Activated T-helper 1 cell treated with anti-CD3 and anti-CD28 coated beads, Interleukin-12 subunit alpha, Interleukin-12 subunit beta, Interleukin-2, Interleukin-4 antibody, amounts not matched to agents 30 ng/mL and 10 ng/mL and 1 ng/mL, durations not matched to agents 14 hours and 24 hours and 36 hours (primary cell): ENCODE measurements around the gene HAUS8. TPM values are rescaled to one million over a fixed set of nuclear protein-coding genes. Genes with fewer than 3 reads are reported as not detected.

Experiments
- DNase-seq: peaks from one replicate; pipeline ENCODE4 v3.0.0; 2021; ENCODE audit warnings: low spot score
- H3K27ac Mint-ChIP-seq: one replicate; pipeline ENCODE4 v1.8.0; 2021; ENCODE audit warnings: mild to moderate bottlenecking, mixed read lengths
- H3K27me3 Mint-ChIP-seq: one replicate; pipeline ENCODE4 v1.8.0; 2022; ENCODE audit warnings: mild to moderate bottlenecking, moderate library complexity, mixed read lengths; ENCODE audit not compliant: insufficient read depth
- H3K36me3 Mint-ChIP-seq: one replicate; pipeline ENCODE4 v1.8.0; 2021; ENCODE audit warnings: low read depth, mixed read lengths
- H3K4me1 Mint-ChIP-seq: one replicate; pipeline ENCODE4 v1.8.0; 2021; ENCODE audit warnings: low read depth, mixed read lengths
- H3K4me3 Mint-ChIP-seq: one replicate; pipeline ENCODE4 v1.8.0; 2021; ENCODE audit warnings: mild to moderate bottlenecking, moderate library complexity, mixed read lengths
- H3K9me3 Mint-ChIP-seq: one replicate; pipeline ENCODE4 v1.8.0; 2021; ENCODE audit warnings: mixed read lengths
- intact Hi-C: fragments of 100-400 bp; cut with micrococcal nuclease; formaldehyde crosslinking; loops from one replicate; pipeline ENCODE4 v1.15.1; 2024
- total RNA-seq: library from RNA; stranded (reverse); gene quantifications from 2 replicates; pipeline ENCODE4 v1.2.3, GENCODE V29; 2022

Gene HAUS8
- total RNA-seq: 32.8 and 34.9 TPM in 2 replicates

DNA sequence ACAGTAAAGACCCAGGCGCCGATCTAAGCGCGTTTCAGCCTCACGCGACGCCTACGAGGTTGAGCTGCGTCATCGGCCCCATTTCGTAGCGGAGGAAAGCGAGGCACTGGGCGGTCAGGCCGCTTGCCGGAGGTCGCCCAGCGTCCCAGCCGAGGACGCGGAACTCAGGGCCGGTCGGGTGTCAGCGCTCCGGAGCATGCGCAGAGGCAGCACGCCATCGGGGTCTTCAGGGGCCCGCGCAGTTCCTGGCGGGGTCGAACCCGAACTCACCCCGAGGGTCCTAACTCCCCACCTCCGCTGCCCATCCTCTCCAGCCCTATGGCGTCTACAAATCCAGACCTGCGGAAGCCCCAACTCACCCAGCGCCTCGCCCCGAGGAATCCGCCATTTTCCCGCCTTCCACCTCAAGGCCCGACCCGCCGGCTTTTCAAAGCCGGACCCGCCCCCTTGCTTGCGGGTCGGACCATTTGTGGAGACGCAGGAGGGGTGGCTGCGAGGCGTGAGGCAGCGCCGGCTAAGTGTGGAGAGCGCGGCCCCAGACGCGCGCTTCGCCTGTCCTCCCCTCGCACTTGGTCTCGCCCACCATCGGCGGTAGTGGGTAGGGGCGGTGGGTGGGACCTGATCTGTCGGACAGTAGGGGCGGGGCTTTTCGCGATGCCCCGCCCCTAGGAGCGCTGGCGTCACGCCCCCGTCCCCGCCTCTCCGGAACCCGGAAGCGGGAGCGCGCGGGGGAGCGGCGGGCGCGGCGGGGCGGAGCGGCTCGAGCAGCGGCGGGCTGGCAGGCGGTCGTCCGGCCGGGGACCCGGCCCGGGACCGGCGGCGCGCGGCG, at the start of gene HAUS8, which contains the start of gene MYO9B:
Gene HAUS8 (minus strand): TSS at position 418 of the 829 bp plus-strand sequence. CDS start 30 bp downstream, at position 388.
Gene MYO9B (plus strand): TSS at position 743 of the 829 bp plus-strand sequence. CDS start 25,941 bp downstream, outside the sequence.
- Mint-ChIP-seq H3K4me3 (peak within 1 kb of the TSS; percentile 99), H3K27me3 (no peaks in the 10 kb centered on the region), H3K27ac (peak within 1 kb of the TSS; percentile 97), H3K4me1 (peaks cover 66% of the 10 kb centered on the region), H3K9me3 (no peaks in the 10 kb centered on the region), H3K36me3 (peaks cover 20% of the 10 kb centered on the region)
- peak; percentile 99 for DNase-seq
- intact Hi-C loops: loop anchor here (1.0 to 5.0 kb wide), 11 partner anchors 8 to 1077 kb away; partner anchors contain the start of genes BABAM1, MED26, OCEL1 and PIK3R2

DNA sequence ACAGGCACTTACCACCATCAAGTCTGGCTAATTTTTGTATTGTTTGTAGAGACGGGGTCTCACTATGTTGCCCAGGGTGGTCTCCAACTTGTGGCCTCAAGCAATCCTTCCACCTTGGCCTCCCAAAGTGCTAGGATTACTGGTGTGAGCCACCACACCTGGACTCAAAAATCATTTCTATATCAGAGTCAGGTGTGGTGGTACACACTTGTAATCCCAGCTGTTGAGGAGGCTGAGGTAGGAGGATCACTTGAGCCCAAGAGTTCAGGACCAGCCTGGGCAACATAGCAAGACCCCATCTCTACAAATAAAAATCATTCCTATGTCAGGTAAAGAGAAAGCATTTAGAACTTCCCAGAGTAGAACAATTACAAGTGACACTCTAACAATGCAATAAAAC, 48.8 kb upstream of the HAUS8 start:
- Mint-ChIP-seq H3K4me3 (no peak overlapping the region), H3K27ac (peak overlapping the region; percentile 97), H3K9me3 (no peaks in the 10 kb centered on the region), H3K36me3 (peaks cover 16% of the 10 kb centered on the region), H3K27me3 (no peaks in the 10 kb centered on the region), H3K4me1 (peaks cover 56% of the 10 kb centered on the region)
- intact Hi-C loops: loop anchor here (2.0 kb wide), 1 partner anchor 13 kb away; no protein-coding TSS in a partner anchor
- no peak for DNase-seq

- DNase-seq: no peak
- Mint-ChIP-seq H3K27ac (no peak overlapping the region), H3K4me1 (peaks cover 56% of the 10 kb centered on the region), H3K36me3 (peaks cover 15% of the 10 kb centered on the region), H3K27me3 (no peaks in the 10 kb centered on the region), H3K4me3 (no peak overlapping the region), H3K9me3 (no peaks in the 10 kb centered on the region)
- intact Hi-C loops: no loop called here
Measured at GRCh38 chr19:17123041-17123440, 47.8 kb upstream of the HAUS8 start.

DNA sequence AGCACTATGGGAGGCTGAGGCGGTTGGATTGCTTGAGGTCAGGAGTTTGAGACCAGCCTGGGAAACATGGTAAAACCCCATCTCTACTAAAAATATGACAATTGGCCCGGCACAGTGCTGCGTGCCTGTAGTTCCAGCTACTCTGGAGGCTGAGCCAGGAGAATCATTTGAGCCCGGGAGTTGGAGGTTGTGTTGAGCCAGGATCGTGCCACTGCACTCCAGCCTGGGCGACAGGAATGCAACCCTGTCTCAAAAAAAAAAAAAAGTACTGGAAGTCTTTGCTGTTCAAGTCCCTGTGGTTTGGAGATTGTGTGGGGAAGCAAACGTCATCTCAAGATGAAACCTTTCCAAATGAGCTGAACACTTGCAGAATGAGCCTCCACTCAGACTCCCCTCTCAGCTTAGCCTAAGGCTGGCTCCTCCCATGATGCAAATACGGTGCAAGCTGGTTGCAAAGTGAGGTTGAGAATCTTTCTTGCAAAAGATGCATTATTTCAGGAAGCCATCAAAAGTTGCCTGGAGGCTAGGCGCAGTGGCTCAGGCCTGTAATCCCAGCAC, 46.6 kb upstream of the HAUS8 start:
- Mint-ChIP-seq H3K36me3 (peaks cover 9% of the 10 kb centered on the region), H3K4me3 (no peak overlapping the region), H3K27me3 (no peaks in the 10 kb centered on the region), H3K27ac (peak overlapping the region; percentile 48), H3K9me3 (no peaks in the 10 kb centered on the region), H3K4me1 (peaks cover 56% of the 10 kb centered on the region)
- DNase-seq: peak; percentile 4
- intact Hi-C loops: no loop called here

DNA sequence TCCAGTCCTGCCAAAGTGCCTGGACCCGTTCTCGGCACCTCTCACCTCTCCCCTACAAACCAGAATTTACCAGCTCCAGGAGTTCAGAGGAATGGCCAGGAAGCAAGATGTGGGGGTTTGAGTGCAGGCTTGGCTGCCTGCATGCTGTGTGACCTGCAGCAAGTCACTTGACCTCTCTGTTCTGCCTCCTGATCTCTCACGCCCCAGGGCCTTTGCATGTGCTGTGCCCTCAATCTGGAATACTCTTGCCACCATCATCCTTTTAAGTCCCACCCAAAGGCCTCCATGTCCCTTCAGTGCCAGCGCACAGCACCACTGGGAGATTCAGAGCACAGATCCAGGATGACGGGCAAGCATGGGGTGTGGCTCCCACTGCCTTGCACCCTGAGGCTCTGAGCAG, 43.7 kb upstream of the HAUS8 start:
- H3K4me1 Mint-ChIP-seq: peaks cover 30% of the 10 kb centered on the region
- H3K36me3 Mint-ChIP-seq: peaks cover 12% of the 10 kb centered on the region
- H3K9me3 Mint-ChIP-seq: no peaks in the 10 kb centered on the region
- H3K27ac Mint-ChIP-seq: no peak overlapping the region
- no peak for DNase-seq
- H3K4me3 Mint-ChIP-seq: no peak overlapping the region
- intact Hi-C loops: no loop called here
- H3K27me3 Mint-ChIP-seq: no peaks in the 10 kb centered on the region

DNA sequence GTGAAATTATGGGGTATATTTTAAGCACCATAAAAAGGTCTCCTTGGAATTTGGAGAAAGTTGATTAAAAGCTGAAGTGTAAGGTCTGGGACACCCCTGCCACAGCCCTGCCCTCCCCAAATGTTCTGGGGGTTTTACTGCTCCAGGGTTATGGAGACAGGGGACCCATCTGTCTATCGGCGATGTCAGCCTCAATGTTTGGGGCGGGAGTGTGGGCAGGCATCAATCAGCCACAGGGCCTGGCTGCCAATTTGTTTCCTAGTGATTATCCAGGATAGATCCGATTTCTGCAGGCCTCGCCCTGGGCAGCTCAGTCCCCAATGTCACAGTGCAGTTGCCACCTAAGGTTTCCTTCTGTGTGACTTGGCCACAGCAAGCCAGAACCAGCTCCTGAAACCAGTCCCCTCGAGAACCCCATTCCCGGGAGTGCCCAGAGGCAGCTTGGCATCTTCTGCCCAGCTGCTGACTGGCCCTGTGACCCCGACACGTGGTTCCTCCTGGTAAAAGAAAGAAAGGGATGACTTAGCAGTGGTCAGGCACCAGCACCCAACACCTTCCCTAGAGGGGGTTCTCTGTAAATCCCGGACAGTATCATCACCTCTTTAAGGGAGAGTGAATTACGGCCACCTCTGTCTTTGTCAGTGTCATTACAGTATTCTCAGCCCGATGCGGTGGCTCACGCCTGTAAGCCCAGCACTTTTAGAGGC, 41.9 kb upstream of the HAUS8 start:
- no peak for DNase-seq
- H3K4me1 Mint-ChIP-seq: peaks cover 12% of the 10 kb centered on the region
- H3K27me3 Mint-ChIP-seq: no peaks in the 10 kb centered on the region
- no peak overlapping the region for H3K27ac Mint-ChIP-seq
- no peak overlapping the region for H3K4me3 Mint-ChIP-seq
- intact Hi-C loops: no loop called here
- no peaks in the 10 kb centered on the region for H3K9me3 Mint-ChIP-seq
- peaks cover 17% of the 10 kb centered on the region for H3K36me3 Mint-ChIP-seq

DNA sequence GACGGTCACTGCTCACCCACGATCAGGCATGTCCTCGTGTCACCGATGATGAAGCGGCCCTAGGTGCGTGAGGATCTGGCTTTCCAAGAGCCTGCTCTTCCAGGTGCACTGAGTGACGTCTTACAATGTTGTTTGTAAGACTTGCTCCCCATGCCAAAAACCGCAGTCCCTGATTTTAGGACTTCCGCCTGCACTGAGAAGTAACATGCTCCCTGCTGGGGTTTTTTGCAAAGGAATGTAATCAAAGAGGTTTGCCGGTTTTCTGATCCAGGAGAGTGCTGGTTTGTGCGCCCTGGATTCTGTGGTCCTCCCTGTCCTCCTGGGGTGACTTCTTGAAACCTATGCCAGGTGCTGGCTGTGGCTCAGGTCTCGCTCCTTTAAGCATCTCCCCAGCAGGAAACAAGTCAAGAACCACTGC, 39.2 kb upstream of the HAUS8 start:
- Mint-ChIP-seq H3K4me3 (no peak overlapping the region), H3K4me1 (peaks cover 16% of the 10 kb centered on the region), H3K27ac (no peak overlapping the region), H3K27me3 (no peaks in the 10 kb centered on the region), H3K36me3 (peaks cover 23% of the 10 kb centered on the region), H3K9me3 (no peaks in the 10 kb centered on the region)
- DNase-seq: no peak
- intact Hi-C loops: no loop called here

DNA sequence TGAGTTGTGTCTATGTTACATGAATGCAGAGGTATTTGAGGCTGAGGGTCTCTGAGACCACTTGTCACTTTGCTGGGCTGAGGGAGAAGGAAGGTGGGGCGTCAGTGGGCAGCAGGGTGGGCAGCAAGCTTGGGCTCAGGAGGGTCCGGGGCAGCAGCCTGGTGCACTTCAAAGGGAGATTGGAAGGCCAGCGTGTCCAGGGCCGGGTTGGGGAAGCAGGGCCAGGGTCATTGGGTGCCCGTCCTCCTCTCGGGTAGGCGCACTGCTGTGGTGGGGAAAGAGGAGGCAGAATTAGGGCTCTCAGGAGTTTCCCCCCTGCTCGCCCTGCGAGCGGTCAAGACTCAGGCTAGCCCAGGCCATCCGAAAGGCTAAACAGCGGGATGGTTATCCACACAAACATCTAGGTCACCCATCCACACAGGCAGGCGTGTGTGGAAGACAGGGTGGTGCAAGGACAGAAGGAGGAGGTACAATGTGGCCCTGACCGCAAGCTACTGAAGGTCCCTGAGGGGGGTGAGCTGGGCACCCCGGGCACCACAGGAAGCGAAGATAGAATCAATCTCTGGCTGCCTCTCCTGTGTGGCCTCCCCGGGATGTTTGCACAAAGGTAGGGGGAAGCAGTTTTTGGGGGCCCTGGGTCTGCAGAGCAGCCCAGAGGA, 38.0 kb upstream of the HAUS8 start:
- Mint-ChIP-seq H3K4me1 (peaks cover 18% of the 10 kb centered on the region), H3K36me3 (peaks cover 19% of the 10 kb centered on the region), H3K4me3 (no peak overlapping the region), H3K9me3 (no peaks in the 10 kb centered on the region), H3K27me3 (no peaks in the 10 kb centered on the region), H3K27ac (no peak overlapping the region)
- intact Hi-C loops: no loop called here
- no peak for DNase-seq

- no peak overlapping the region for H3K4me3 Mint-ChIP-seq
- H3K36me3 Mint-ChIP-seq: peaks cover 19% of the 10 kb centered on the region
- H3K27ac Mint-ChIP-seq: no peak overlapping the region
- no peaks in the 10 kb centered on the region for H3K27me3 Mint-ChIP-seq
- DNase-seq: no peak
- H3K9me3 Mint-ChIP-seq: no peaks in the 10 kb centered on the region
- intact Hi-C loops: no loop called here
- peaks cover 18% of the 10 kb centered on the region for H3K4me1 Mint-ChIP-seq
Measured at GRCh38 chr19:17112700-17113099, 37.4 kb upstream of the HAUS8 start.

DNA sequence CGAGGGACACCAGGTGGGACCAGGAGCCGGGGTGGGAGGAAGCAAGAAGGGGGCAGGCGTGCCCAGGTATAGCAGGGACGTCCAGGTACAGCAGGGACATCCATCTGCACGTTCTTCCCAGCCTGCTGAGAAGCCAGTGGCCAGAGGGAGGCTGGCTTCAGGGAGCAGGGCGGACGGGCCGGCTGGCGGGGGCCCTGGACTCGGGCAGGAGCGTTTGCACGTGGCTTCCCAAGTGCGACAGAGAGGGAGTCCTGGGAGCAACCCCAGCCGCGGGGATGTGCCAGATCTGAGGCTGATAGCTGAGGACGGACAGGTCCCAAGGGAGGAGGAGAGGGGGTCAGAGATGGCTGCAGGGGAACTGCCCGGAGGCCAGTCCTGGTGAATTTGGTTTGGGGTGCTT, 37.0 kb upstream of the HAUS8 start:
- Mint-ChIP-seq H3K4me3 (no peak overlapping the region), H3K9me3 (no peaks in the 10 kb centered on the region), H3K36me3 (peaks cover 21% of the 10 kb centered on the region), H3K4me1 (peaks cover 18% of the 10 kb centered on the region), H3K27me3 (no peaks in the 10 kb centered on the region), H3K27ac (no peak overlapping the region)
- DNase-seq: no peak
- intact Hi-C loops: no loop called here

DNA sequence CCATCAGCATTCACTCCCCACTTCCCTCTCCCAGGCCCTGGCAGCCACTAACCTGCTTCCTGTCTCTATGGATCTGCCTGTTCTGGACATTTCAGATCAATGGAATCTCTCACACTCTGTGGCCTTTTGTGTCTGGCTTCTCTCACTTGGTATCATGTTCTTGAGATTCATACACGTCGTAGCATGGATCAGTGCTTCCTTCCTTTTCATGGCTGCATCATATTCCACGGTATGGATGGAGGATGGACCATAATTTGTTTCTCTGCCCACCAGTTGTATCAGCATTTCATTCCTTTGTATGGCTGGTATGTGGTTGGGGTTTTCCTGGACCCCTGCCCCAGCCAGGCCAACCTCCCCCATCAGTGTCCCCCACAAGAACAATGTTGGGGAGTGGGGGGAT, 36.5 kb upstream of the HAUS8 start:
- Mint-ChIP-seq H3K27ac (peak overlapping the region; percentile 45), H3K4me3 (no peak overlapping the region), H3K36me3 (peaks cover 21% of the 10 kb centered on the region), H3K4me1 (peaks cover 18% of the 10 kb centered on the region), H3K9me3 (no peaks in the 10 kb centered on the region), H3K27me3 (no peaks in the 10 kb centered on the region)
- intact Hi-C loops: loop anchor here (2.0 kb wide), 1 partner anchor 13 kb away; no protein-coding TSS in a partner anchor
- no peak for DNase-seq

DNA sequence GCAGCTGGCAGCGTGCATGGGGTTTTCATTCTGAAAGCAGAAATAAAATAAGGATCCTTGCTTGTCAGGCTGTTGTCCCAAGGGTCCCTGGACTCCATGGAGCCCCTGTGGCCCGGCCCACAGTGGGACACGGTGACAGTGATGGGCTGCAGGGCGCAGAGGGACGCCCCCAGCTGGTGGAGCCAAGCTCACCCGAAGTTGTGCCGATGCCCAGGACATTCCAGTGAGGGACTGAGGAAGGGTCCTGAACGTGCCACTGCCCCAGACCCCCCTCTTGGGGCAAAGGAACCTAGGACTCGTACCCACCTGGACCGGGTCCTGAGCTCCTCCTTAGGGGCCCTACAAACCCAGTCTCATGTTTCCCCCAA, 35.3 kb upstream of the HAUS8 start:
- H3K4me1 Mint-ChIP-seq: peaks cover 18% of the 10 kb centered on the region
- H3K9me3 Mint-ChIP-seq: no peaks in the 10 kb centered on the region
- intact Hi-C loops: loop anchor here (2.0 kb wide), 1 partner anchor 14 kb away; no protein-coding TSS in a partner anchor
- no peaks in the 10 kb centered on the region for H3K27me3 Mint-ChIP-seq
- H3K27ac Mint-ChIP-seq: no peak overlapping the region
- DNase-seq: no peak
- H3K36me3 Mint-ChIP-seq: peaks cover 25% of the 10 kb centered on the region
- no peak overlapping the region for H3K4me3 Mint-ChIP-seq
